Islet precursor cell (in vitro differentiated cells): Measurements from ENCODE around the gene CEP162.
"Not testable (repeated sequence)": the region's sequence is repeated elsewhere in the genome, so short reads cannot be mapped to it uniquely, and the experiment has no call there.

Source experiments
- DNase-seq: peaks from one replicate; pipeline ENCODE4 v3.0.0-alpha.2; 2018

Gene CEP162

GRCh38 chr6:84137989-84138575, 89.4 kb downstream of the CEP162 start:
- DNase-seq = no peak

GRCh38 chr6:84137051-84137375, 90.4 kb downstream of the CEP162 start:
- DNase-seq = no peak

GRCh38 chr6:84136364-84137050, 90.9 kb downstream of the CEP162 start:
- DNase-seq = no peak

GRCh38 chr6:84135291-84135690, 92.2 kb downstream of the CEP162 start:
- DNase-seq = no peak

- DNase-seq = not testable (repeated sequence)
Measured at GRCh38 chr6:84133385-84133784, 94.1 kb downstream of the CEP162 start.

- not testable (repeated sequence) for DNase-seq
Measured at GRCh38 chr6:84129588-84129987, 97.9 kb downstream of the CEP162 start.

- no peak for DNase-seq
Measured at GRCh38 chr6:84123186-84123585, 104.3 kb downstream of the CEP162 start.

GRCh38 chr6:84119277-84119676, 108.2 kb downstream of the CEP162 start:
- DNase-seq = no peak

- DNase-seq = peak; percentile 71
Measured at GRCh38 chr6:84118191-84118590, 109.3 kb downstream of the CEP162 start.

- DNase-seq = not testable (repeated sequence)
Measured at GRCh38 chr6:84114933-84115594, 112.4 kb downstream of the CEP162 start.

GRCh38 chr6:84111351-84111750, 116.1 kb downstream of the CEP162 start:
- DNase-seq = not testable (repeated sequence)

- no peak for DNase-seq
Measured at GRCh38 chr6:84107495-84107894, 119.9 kb downstream of the CEP162 start.

- DNase-seq = not testable (repeated sequence)
Measured at GRCh38 chr6:84105215-84105924, 122.1 kb downstream of the CEP162 start.

GRCh38 chr6:84103029-84103428, 124.4 kb downstream of the CEP162 start:
- no peak for DNase-seq

GRCh38 chr6:84095156-84095555, 132.3 kb downstream of the CEP162 start:
- no peak for DNase-seq

GRCh38 chr6:84093441-84094435, 133.7 kb downstream of the CEP162 start:
- no peak for DNase-seq

- no peak for DNase-seq
Measured at GRCh38 chr6:84089552-84089951, 137.9 kb downstream of the CEP162 start.

- no peak for DNase-seq
Measured at GRCh38 chr6:84089081-84089480, 138.4 kb downstream of the CEP162 start.

- DNase-seq = no peak
Measured at GRCh38 chr6:84086545-84087429, 140.7 kb downstream of the CEP162 start.

GRCh38 chr6:84086056-84086455, 141.4 kb downstream of the CEP162 start:
- no peak for DNase-seq

- DNase-seq = not testable (repeated sequence)
Measured at GRCh38 chr6:84084705-84085104, 142.7 kb downstream of the CEP162 start.
